Measurements from ENCODE around the gene OR8I2.
"Not testable (repeated sequence)": the region's sequence is repeated elsewhere in the genome, so short reads cannot be mapped to it uniquely, and the experiment has no call there.

Gene OR8I2

DNA sequence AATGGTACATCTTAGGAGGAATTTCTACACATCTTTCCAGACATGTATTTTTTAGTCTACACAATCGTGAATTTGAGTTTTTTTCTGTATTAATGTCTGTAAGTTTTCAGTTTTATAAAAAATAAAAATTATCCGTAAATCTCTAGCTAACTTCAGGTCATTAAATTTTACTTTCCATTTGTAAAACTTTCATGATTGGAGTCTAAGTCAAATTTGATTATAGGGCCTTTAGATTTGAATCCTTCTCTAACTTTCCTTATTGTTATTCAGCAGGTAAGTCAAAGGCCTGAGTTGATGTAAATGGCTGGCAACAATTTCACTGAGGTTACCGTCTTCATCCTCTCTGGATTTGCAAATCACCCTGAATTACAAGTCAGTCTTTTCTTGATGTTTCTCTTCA is at the start of gene OR8I2:
Gene OR8I2 (plus strand): TSS at position 301 of the 400 bp plus-strand sequence. CDS start 0 bp downstream, at position 301.
- TF ChIP-seq, protein P1, sequence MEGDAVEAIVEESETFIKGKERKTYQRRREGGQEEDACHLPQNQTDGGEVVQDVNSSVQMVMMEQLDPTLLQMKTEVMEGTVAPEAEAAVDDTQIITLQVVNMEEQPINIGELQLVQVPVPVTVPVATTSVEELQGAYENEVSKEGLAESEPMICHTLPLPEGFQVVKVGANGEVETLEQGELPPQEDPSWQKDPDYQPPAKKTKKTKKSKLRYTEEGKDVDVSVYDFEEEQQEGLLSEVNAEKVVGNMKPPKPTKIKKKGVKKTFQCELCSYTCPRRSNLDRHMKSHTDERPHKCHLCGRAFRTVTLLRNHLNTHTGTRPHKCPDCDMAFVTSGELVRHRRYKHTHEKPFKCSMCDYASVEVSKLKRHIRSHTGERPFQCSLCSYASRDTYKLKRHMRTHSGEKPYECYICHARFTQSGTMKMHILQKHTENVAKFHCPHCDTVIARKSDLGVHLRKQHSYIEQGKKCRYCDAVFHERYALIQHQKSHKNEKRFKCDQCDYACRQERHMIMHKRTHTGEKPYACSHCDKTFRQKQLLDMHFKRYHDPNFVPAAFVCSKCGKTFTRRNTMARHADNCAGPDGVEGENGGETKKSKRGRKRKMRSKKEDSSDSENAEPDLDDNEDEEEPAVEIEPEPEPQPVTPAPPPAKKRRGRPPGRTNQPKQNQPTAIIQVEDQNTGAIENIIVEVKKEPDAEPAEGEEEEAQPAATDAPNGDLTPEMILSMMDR (conservative IDR thresholded peaks at IDR 0.05): no peak
- TF ChIP-seq ZFX (IDR thresholded peaks at IDR 0.05): no peak
- H3K27ac ChIP-seq: no peak within 1 kb of the TSS

DNA sequence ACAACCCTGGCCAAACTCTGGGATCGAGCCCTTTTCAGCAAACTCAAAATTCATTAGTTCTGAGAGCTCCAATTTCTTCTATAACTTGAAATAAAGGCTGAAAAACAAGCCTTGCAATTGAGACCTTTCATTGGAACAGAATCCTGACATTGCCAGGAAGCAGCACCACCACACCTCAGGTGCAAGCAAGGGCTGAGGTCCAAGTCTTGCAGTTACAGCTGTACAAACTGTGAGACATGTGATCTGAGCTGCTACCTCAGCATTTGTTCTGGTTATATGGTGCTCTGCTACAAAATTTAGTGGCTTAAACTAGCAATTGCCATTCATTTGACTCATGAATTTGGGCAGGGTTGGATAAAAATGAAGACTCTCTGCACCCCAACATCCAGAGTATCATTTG is 47.6 kb upstream of the OR8I2 start:
- H3K27ac ChIP-seq: no peak overlapping the region
- TF ChIP-seq, protein P1 (conservative IDR thresholded peaks at IDR 0.05): no peak
- TF ChIP-seq ZFX (IDR thresholded peaks at IDR 0.05): no peak

DNA sequence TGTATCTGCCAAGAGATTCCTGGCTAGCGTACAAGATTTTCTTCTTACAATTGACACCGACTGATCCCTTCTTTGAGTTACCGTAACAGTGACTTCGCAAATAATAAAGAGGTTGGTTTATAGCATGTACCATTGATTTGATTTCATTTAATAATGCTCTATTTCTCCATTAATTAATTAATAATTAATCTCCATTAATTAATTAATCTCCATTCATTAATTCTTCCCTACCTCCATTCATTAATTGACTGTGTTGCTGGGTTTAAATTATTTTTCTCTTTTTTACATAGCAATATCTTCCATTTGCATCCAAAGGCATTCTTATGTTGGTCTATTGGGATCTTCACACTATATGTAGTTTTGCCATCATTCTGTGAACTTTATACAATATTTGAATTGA is 44.6 kb upstream of the OR8I2 start:
- H3K27ac ChIP-seq: no peak overlapping the region
- TF ChIP-seq, protein P1 (conservative IDR thresholded peaks at IDR 0.05): no peak
- TF ChIP-seq ZFX (IDR thresholded peaks at IDR 0.05): no peak

DNA sequence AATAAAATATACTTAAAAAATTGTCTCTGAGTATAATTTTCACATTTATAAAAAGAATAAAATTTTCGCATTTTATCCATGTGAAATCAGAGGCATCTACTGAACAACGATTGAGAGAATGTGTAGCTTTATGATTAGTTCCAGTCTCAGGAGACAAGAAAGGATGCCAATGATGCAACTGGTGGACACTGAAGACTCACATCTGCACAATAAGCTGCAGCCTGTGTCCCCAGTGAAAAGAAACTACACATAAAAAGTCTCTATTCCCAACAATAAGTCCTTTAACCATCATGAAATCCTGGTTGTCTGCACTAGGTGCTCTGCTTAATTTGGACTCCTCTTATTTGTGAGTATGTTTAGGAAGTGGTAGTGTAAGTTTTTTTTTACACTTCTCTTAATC is 43.6 kb upstream of the OR8I2 start:
- no peak overlapping the region for H3K27ac ChIP-seq
- TF ChIP-seq, protein P1 (conservative IDR thresholded peaks at IDR 0.05): no peak
- TF ChIP-seq ZFX (IDR thresholded peaks at IDR 0.05): no peak

DNA sequence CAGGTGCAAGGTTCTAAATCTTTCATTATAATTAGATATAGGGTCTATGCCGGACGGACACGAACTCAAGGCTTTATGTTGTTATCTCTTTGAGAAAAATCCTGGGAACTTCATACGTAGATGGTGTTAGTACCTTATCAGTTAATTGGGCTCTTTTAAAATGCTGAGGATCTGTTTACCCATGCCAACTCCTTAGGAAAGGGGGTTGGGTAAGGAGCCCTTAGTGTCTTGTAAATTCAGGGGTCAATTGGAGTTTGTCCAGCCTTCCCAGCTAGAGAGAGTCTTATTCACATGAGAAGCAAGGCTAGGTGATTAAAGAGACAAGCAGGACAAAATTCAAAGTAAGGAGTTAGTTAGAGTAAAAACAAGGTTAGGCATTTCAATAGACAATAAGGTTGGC is 36.7 kb upstream of the OR8I2 start:
- H3K27ac ChIP-seq: not testable (repeated sequence)

DNA sequence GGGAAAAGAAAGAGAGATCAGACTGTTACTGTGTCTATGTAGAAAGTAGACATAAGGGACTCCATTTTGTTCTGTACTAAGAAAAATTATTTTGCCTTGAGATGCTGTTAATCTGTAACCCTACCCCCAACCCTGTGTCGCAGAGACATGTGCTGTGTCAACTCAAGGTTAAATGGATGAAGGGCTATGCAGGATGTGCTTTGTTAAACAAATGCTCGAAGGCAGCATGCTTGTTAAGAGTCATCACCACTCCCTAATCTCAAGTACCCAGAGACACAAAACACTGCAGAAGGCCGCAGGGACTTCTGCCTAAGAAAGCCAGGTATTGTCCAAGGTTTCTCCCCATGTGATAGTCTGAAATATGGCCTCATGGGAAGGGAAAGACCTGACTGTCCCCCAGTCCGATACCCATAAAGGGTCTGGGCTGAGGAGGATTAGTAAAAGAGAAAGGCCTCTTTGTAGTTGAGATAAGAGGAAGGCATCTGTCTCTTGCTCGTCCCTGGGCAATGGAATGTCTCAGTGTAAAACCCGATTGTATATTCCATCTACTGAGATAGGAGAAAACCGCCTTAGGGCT is 35.4 kb upstream of the OR8I2 start:
- H3K27ac ChIP-seq: not testable (repeated sequence)

DNA sequence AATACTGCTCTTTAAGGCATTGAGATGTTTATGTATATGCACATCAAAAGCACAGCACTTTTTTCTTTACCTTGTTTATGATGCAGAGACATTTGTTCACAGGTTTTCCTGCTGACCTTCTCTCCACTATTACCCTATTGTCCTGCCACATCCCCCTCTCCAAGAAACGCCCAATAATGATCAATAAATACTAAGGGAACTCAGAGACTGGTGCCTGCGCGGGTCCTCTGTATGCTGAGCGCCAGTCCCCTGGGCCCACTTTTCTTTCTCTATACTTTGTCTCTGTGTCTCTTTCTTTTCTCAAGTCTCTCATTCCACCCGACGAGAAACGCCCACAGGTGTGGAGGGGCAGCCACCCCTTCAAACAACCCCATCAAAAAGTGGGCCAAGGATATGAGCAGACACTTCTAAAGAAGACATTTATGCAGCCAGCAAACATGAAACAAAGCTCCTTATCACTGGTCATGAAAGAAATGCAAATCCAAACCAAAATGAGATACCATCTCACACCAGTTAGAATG is 34.8 kb upstream of the OR8I2 start:
- not testable (repeated sequence) for H3K27ac ChIP-seq

DNA sequence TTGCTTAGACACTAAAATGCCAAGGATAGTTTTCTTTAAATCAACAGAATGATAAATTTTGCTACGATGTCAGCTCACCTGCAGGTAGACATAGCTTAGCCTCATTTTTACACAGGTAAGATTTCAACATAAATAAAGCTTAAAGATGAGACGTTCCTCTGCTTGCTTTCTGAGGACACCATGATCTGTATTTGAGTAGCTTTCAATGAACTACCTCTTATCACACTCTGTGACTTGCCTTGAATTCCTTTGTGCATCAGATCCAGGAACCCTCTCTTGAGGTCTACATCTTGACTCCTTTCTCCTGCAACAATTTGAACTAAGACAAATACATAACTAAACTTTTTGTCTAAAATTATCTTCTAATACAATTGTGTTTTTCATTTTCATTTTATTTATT is 26.1 kb upstream of the OR8I2 start:
- no peak overlapping the region for H3K27ac ChIP-seq
- no peak for TF ChIP-seq ZFX (IDR thresholded peaks at IDR 0.05)
- TF ChIP-seq, protein P1 (conservative IDR thresholded peaks at IDR 0.05): no peak

DNA sequence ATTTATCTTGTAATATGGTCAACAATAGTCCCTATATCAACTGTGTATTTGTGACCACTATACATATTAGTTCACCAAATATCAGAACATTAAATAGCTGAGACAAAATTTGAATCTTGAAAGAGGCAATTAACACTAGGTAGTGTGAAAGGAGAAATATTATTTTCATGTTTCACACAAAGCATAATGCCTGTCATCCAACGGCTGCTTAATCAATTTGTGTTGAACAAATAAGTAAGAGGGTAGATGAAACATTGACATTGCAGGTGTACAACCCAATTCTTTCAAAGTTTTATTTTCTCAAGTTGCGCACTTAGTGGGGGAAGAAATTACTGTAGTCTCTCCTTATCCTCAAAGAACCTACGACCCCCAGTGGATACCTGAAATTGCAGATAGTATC is 3.4 kb upstream of the OR8I2 start:
- H3K27ac ChIP-seq: no peak overlapping the region
- TF ChIP-seq, protein P1 (conservative IDR thresholded peaks at IDR 0.05): peak; percentile 52
- no peak for TF ChIP-seq ZFX (IDR thresholded peaks at IDR 0.05)

Data from C4-2B (cell line).